CD4-positive, alpha-beta T cell treated with Interleukin-17A for 4 hours (primary cell): Measurements from ENCODE around the gene TULP4.
"Not testable (repeated sequence)": the region's sequence is repeated elsewhere in the genome, so short reads cannot be mapped to it uniquely, and the experiment has no call there.

Experiments
- DNase-seq: peaks from one replicate; pipeline ENCODE4 v3.0.0-alpha.2; 2020; ENCODE audit warnings: mixed read lengths

The TULP4 gene

GRCh38 chr6:158398252-158399024 is 86.2 kb downstream of the TULP4 start:
- no peak for DNase-seq

- DNase-seq, result no peak
These were observed 86.9 kb downstream of the TULP4 start for GRCh38 chr6:158399040-158399700.

- no peak for DNase-seq
These were observed 89.9 kb downstream of the TULP4 start for GRCh38 chr6:158402184-158402583.

- DNase-seq, result not testable (repeated sequence)
These were observed 93.1 kb downstream of the TULP4 start for GRCh38 chr6:158405321-158405831.

GRCh38 chr6:158405933-158406332 is 93.7 kb downstream of the TULP4 start:
- no peak for DNase-seq

GRCh38 chr6:158406736-158407135 is 94.5 kb downstream of the TULP4 start:
- DNase-seq, result no peak

GRCh38 chr6:158408013-158408412 is 95.7 kb downstream of the TULP4 start:
- no peak for DNase-seq

- DNase-seq, result no peak
These were observed 96.4 kb downstream of the TULP4 start for GRCh38 chr6:158408552-158409130.

GRCh38 chr6:158409451-158409850 is 97.2 kb downstream of the TULP4 start:
- DNase-seq, result no peak

GRCh38 chr6:158410784-158411183 is 98.5 kb downstream of the TULP4 start:
- DNase-seq, result no peak

- no peak for DNase-seq
These were observed 99.7 kb downstream of the TULP4 start for GRCh38 chr6:158411998-158412397.

- no peak for DNase-seq
These were observed 100.8 kb downstream of the TULP4 start for GRCh38 chr6:158413028-158413427.

GRCh38 chr6:158413814-158414565 is 101.7 kb downstream of the TULP4 start:
- no peak for DNase-seq

- no peak for DNase-seq
These were observed 102.6 kb downstream of the TULP4 start for GRCh38 chr6:158414851-158415262.

GRCh38 chr6:158415666-158416065 is 103.4 kb downstream of the TULP4 start:
- no peak for DNase-seq

GRCh38 chr6:158416883-158417759 is 104.9 kb downstream of the TULP4 start:
- DNase-seq, result no peak

- DNase-seq, result no peak
These were observed 105.5 kb downstream of the TULP4 start for GRCh38 chr6:158417760-158418098.

- no peak for DNase-seq
These were observed 106.2 kb downstream of the TULP4 start for GRCh38 chr6:158418501-158418900.

GRCh38 chr6:158419339-158419909 is 107.2 kb downstream of the TULP4 start:
- DNase-seq, result no peak

- DNase-seq, result no peak
These were observed 109.1 kb downstream of the TULP4 start for GRCh38 chr6:158421381-158421780.

GRCh38 chr6:158422629-158423238 is 110.5 kb downstream of the TULP4 start:
- no peak for DNase-seq
